Cardiac muscle cell (in vitro differentiated cells and primary cell): ENCODE results near the gene AK9. TPM values are rescaled to one million over a fixed set of nuclear protein-coding genes. Genes with fewer than 3 reads are reported as not detected.

Source experiments
- DNase-seq, 2 donors: peaks; one replicate each; pipeline versions ENCODE4 v3.0.0 to v3.0.0-alpha.2; 2010 to 2017; ENCODE audit warnings: low read depth in 1 of 2, low spot score in 1 of 2
- H3K27ac ChIP-seq: fragments of 200-600 bp; sonication (generic); 2 replicates; pipeline ENCODE4 v1.5.1; 2016
- H3K27me3 ChIP-seq: fragments of 200-600 bp; sonication (generic); 2 replicates; pipeline ENCODE4 v1.6.0; 2016; ENCODE audit warnings: control low read depth
- H3K36me3 ChIP-seq: fragments of 200-600 bp; sonication (generic); 2 replicates; pipeline ENCODE4 v1.5.1; 2016; ENCODE audit warnings: control low read depth
- H3K4me1 ChIP-seq: fragments of 200-600 bp; sonication (generic); 2 replicates; pipeline ENCODE4 v1.8.1; 2017; ENCODE audit warnings: low read depth, mild to moderate bottlenecking, mixed run types
- H3K4me3 ChIP-seq: fragments of 200-600 bp; sonication (generic); 2 replicates; pipeline ENCODE4 v1.5.1; 2016; ENCODE audit warnings: mild to moderate bottlenecking
- H3K9me3 ChIP-seq: fragments of 200-600 bp; sonication (generic); 2 replicates; pipeline ENCODE4 v1.5.1; 2017; ENCODE audit warnings: low read depth, mild to moderate bottlenecking, control low read depth
- polyA plus RNA-seq: library from polyadenylated mRNA; unstranded; fragments of >200 nt; fragmentation: Nextera tagmentation; extraction: Ambion mirVana; gene quantifications from 2 replicates; pipeline ENCODE4 v1.2.1, GENCODE V29; 2016
- total RNA-seq: library from RNA; depleted of rRNA; stranded (reverse); fragments of >200 nt; gene quantifications from 2 replicates; pipeline ENCODE4 v1.2.3, GENCODE V29; 2016
- TF ChIP-seq, protein P1 (sequence below): IDR thresholded peaks from 2 replicates; pipeline ENCODE4 v1.5.1; 2012; ENCODE audit warnings: low read depth, mild to moderate bottlenecking, low read length

The AK9 gene
- total and polyA plus RNA-seq, 2 experiments from 2014 or later: 8.3 to 18.6 TPM

DNA sequence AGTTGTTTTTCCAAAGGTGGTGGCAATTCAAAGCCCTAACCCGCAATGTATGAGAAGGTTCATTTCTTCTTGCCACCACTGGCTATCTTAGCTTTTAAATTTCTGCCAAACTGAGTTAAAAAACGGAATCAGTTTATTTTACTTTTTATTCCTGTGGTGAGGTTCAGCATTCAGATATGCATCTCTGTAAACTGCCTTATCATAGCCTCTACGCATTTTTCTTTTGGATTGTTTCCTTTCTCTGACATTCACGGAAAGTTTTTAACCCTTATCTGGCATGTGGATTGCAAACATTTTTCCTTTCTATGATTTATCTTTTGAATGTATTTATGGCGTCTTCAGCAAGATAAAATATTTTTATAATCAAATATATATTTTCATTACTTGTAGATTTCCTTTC lies 37.7 kb downstream of the AK9 start:
- Histone ChIP-seq H3K27me3 (no peaks in the 10 kb centered on the region), H3K4me1 (no peaks in the 10 kb centered on the region)
- DNase-seq: peak in 1 of 2 donors; percentile 3

DNA sequence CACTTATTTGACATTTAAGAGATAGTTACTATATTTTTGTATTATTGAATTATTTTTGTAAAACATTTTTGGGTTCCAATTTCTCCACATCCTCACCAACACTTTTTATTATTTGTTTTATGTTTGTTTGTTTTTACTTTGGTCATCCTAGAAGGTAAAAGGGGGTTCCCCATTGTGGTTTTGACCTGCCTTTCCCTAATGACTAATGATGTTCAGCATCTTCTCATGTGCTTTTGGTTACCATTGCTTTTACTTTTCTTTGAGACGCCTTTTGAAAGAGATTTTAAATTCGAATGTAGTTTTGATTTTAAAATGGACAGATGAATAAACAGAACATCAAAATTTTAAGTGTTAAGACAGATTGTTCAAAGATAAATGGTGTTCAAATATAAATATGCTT lies 46.9 kb downstream of the AK9 start:
- DNase-seq: no peak
- no peaks in the 10 kb centered on the region for H3K4me1 ChIP-seq
- TF ChIP-seq, protein P1, sequence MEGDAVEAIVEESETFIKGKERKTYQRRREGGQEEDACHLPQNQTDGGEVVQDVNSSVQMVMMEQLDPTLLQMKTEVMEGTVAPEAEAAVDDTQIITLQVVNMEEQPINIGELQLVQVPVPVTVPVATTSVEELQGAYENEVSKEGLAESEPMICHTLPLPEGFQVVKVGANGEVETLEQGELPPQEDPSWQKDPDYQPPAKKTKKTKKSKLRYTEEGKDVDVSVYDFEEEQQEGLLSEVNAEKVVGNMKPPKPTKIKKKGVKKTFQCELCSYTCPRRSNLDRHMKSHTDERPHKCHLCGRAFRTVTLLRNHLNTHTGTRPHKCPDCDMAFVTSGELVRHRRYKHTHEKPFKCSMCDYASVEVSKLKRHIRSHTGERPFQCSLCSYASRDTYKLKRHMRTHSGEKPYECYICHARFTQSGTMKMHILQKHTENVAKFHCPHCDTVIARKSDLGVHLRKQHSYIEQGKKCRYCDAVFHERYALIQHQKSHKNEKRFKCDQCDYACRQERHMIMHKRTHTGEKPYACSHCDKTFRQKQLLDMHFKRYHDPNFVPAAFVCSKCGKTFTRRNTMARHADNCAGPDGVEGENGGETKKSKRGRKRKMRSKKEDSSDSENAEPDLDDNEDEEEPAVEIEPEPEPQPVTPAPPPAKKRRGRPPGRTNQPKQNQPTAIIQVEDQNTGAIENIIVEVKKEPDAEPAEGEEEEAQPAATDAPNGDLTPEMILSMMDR: no peak
- no peaks in the 10 kb centered on the region for H3K9me3 ChIP-seq
- H3K27ac ChIP-seq: no peak overlapping the region
- H3K36me3 ChIP-seq: no peaks in the 10 kb centered on the region
- H3K27me3 ChIP-seq: no peaks in the 10 kb centered on the region
- H3K4me3 ChIP-seq: no peak overlapping the region

More for the DNA sequence above, 37.7 kb downstream of the AK9 start:
- Histone ChIP-seq H3K9me3 (no peaks in the 10 kb centered on the region), H3K27ac (no peak overlapping the region), H3K36me3 (peaks cover 3% of the 10 kb centered on the region), H3K4me3 (no peak overlapping the region)
- TF ChIP-seq, protein P1: no peak

DNA sequence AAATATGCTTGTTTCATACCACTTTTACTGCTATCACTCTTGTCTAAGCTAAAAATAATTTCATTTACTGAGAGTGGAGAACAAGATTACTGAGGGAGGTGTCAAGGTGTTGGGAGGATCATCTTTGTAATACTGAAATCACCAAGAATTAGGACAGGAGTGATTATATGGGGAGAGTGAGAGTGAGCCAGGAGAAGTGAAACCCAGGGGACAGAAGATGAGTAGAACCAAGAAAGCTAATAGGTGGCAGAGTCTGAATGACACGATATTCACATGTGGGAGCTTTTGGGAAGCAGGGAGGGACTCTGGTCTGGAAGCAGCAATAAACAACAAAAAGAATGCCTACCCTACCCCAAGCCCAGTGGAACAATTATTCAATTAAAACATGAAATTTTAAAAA lies 58.6 kb downstream of the AK9 start:
- TF ChIP-seq, protein P1: no peak
- no peaks in the 10 kb centered on the region for H3K36me3 ChIP-seq

DNA sequence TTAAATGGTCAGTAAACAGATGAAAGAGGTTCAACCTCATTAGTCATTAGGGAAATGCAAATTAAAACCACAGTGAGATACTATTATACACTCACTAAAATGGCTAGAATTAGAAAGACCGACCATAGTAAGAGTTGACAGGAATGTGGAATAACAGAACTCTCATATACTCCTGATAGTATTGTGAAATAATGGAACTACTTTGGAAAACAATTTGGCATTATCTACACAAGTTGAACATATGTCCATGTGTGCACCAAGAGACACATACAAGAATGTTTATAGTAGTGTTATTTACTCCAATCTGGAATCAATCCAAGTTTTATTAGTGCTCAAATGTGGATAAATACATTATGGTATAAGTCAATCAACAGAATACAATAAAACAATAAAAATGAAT lies 59.6 kb downstream of the AK9 start:
- no peak for DNase-seq
- Histone ChIP-seq H3K4me1 (no peaks in the 10 kb centered on the region), H3K27ac (no peak overlapping the region), H3K4me3 (no peak overlapping the region), H3K36me3 (no peaks in the 10 kb centered on the region), H3K27me3 (no peaks in the 10 kb centered on the region), H3K9me3 (no peaks in the 10 kb centered on the region)
- TF ChIP-seq, protein P1: no peak

More for the DNA sequence above, 58.6 kb downstream of the AK9 start:
- Histone ChIP-seq H3K27me3 (no peaks in the 10 kb centered on the region), H3K4me1 (no peaks in the 10 kb centered on the region), H3K9me3 (no peaks in the 10 kb centered on the region), H3K27ac (no peak overlapping the region), H3K4me3 (no peak overlapping the region)
- DNase-seq: no peak

DNA sequence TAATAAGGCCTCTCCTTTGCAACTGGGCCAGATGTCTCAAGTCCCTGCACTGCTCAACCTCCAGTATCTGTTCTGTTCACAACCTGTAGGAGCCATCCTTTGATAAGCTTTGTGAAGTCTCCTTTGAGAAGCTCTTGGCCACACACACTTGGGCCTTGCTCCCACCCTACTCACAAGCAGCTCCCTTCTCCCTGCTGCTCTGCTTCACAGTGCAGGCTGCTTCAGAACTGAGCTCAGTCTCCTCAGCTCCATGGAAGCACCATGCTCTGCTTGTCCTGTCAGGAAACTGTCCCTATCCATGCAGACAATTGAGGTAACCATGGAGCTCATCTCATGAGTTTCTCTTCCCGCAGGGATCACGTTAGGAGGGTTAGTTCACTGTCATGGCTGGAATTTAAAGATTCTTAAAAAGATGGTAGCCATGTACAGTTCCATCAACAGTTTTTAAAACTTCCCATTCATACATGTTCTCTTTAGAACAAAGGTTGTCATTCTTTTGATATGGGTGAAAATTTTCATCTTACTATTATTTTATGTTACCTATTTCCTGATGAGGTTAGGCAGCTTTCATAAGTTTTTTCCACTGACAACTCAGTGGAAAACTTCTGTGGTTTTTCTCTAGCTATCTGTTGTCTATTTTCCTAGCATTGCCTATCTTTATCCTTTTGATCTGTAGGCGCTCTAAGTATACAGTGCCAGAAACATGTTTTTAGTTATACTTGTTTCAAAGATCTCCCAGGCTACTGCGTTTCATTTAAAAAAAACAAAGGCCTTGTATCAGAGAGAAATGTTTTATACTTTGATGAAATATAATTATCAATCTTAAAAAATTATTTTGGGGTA lies 62.6 kb downstream of the AK9 start:
- DNase-seq: no peak
- no peaks in the 10 kb centered on the region for H3K4me1 ChIP-seq
- H3K27me3 ChIP-seq: no peaks in the 10 kb centered on the region
- no peaks in the 10 kb centered on the region for H3K9me3 ChIP-seq
- H3K4me3 ChIP-seq: no peak overlapping the region
- H3K36me3 ChIP-seq: no peaks in the 10 kb centered on the region
- no peak overlapping the region for H3K27ac ChIP-seq
- TF ChIP-seq, protein P1: no peak
